ENCODE data around the gene HDGFL3.

The HDGFL3 gene

DNA sequence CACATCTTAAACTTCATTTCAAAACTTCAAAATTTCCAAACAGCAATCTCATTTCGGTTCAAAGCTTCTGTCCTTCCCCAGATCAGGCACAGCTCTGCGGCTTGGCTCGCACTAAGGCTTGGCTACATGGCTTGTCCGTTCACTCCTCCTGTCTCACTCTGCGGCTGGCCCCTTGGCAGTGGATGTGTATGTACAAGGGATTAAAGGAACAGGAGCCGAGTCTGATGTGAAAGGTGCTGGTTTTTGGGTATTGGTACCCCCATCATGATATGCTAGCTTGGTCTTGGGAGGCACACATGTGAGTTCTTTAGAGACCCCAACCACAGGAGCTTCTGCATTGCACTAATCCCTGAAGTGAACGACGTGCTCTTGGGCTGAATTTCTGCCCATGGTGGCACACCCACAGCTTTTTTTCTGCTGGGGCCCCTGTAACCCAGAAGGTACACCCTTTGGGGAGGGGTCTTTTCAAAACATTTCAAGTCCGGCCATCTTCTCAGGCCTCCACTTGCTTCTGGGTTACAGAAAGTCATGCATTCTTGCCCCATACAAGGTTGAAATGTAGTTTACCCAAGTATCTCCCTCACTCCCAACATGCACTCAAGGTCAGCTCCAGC, 87.5 kb downstream of the HDGFL3 start:
- no peak for DNase-seq

GRCh38 chr15:83118968-83119367, 88.7 kb downstream of the HDGFL3 start:
- DNase-seq, result no peak

GRCh38 chr15:83118291-83118827, 89.3 kb downstream of the HDGFL3 start:
- DNase-seq, result no peak

DNA sequence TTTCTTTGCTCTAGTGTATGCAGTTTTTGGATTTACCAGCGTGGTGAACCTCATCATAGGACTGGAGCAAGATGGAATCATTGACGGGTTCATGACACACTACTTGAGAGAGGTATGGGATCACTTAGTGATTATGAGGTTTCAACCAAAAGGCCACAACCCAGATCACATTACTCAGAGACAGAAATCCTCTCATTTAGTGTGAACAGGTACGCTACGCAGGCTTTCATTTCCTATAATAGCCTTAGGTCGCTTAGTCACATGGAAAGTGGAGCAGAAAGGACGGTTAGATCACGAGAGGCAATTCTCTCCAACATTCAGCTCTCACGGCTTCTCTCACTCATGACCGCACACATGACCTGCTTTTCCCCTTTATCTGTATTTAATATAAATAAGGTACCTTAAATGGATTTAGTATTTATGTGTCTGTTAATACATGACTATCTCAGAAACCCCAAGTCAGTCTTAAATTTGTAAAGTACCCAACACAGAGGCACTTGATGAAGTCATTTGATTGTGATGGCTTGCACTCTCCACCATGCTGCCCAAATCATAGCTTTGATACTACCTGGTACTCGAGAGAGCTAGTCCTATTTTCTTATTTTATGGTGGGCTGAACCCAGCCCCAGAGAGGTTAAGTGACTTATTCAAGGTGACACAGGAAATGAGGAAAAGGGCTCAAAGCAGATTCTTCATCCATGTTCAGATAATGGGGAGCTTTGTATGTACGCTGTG, 91.6 kb downstream of the HDGFL3 start:
- no peak for DNase-seq

DNA sequence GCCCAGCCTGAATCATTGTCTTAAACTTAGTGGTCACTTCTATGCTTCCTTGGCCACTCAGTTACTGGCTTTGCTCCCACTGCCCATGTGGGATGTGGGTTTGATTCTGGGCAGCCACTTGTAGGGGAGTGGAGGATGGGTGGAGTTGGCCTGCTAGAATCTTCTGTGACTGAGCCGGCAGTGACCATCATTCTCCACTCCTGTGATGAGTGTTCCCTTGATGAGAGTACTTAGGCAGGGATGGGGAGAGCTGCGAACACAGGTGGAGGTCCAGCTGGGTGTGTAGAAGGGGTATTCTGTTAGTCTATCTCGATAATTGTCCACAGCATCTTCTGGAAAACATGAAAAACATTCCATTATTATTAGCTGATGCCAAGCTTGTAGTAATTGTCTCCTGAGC, 92.2 kb downstream of the HDGFL3 start:
- no peak for DNase-seq

GRCh38 chr15:83114856-83115255, 92.8 kb downstream of the HDGFL3 start:
- DNase-seq, result no peak

GRCh38 chr15:83113881-83114674, 93.5 kb downstream of the HDGFL3 start:
- no peak for DNase-seq

GRCh38 chr15:83112956-83113299, 94.7 kb downstream of the HDGFL3 start:
- no peak for DNase-seq

- DNase-seq, result no peak
Observed at GRCh38 chr15:83112233-83112955, 95.2 kb downstream of the HDGFL3 start.

DNA sequence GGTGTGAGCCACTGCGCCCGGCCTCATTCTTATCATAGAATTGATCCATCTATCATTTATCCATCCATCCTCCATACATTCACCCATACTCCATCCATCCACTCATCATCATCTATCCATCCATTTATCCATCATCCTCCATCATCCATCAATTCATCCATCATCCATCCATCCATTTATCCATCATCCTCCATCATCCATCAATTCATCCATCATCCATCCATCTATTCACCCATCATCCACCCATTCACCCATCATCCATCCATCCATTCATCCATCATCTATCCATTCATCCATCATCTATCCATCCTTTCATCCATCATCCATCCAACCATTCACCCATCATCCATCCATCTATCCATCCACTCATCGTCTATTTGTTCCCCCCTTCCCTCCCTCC, 96.5 kb downstream of the HDGFL3 start:
- DNase-seq, result no peak

GRCh38 chr15:83110381-83110780, 97.2 kb downstream of the HDGFL3 start:
- no peak for DNase-seq

- DNase-seq, result no peak
Observed at GRCh38 chr15:83109532-83109931, 98.1 kb downstream of the HDGFL3 start.

GRCh38 chr15:83108266-83109219, 99.1 kb downstream of the HDGFL3 start:
- no peak for DNase-seq

DNA sequence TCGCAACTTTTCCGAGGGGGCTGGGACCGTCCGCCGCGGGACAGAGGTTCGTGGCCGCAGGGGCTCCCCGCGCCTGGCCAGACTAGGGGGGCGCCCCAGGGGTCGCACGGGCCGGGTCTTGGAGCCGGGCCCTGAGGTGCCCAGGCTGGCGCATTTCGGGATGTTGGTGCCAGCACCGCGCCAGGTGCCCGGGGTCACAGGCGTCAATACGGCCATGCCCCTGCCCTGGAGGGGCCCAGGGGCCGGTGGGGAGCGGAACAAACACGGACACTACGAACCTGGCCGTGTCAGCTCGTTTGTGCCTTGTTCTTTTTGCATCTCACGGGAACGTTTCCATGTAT, 99.8 kb downstream of the HDGFL3 start:
- DNase-seq, result no peak

- DNase-seq, result no peak
Observed at GRCh38 chr15:83106994-83107840, 100.4 kb downstream of the HDGFL3 start, which contains the start of gene TM6SF1. Gene TM6SF1 (plus strand): TSS chr15:83107645. CDS start chr15:83107681, 36 bp downstream.

- DNase-seq, result no peak
Observed at GRCh38 chr15:83105440-83105839, 102.2 kb downstream of the HDGFL3 start.

GRCh38 chr15:83104141-83104540, 103.5 kb downstream of the HDGFL3 start:
- no peak for DNase-seq

DNA sequence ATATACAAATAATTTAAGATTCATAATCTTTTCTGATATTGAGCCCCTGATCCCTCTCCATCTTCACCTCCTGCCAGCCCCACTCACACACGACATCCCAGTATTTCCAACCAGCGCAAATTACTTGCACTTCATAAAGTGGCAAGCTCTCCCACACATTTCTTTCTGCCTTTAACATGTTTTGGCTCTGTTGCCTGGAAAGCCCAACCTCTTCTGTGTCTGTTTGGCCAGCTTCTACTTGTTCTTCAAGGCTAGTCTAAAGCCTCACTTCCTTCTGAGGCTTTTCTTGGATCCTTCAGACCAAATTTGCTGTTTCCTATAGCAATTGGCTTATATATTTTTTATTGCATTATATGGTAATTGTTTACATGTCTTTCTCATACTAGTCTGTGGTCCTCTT, 105.3 kb downstream of the HDGFL3 start:
- DNase-seq, result no peak

GRCh38 chr15:83100097-83100646, 107.5 kb downstream of the HDGFL3 start:
- no peak for DNase-seq

GRCh38 chr15:83099290-83099689, 108.3 kb downstream of the HDGFL3 start:
- no peak for DNase-seq

DNA sequence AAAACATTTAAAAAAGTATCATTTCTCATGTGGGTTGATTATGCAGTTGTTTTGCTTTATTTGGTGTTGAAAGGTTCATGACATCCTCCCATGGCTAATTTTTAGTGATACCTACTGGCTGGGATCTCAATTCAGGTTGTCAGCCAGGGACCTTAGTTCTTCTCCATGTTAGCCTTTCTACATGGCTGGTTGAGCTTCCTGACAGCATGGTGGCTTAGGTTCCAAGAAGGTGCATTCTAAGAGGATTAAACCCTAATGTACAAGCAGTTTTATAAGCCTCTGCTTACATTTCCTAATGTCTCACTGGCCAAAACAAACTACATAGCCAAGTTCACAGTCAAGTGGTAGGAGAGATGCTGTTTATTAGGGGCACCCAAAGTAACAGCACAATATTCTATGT, 109.5 kb downstream of the HDGFL3 start:
- no peak for DNase-seq
